DMS79 (cell line): ENCODE measurements around the gene MATK.
A peak's percentile ranks its signal among the peaks of the same experiment; 100 is the strongest.

Experiments used
- DNase-seq: peaks from one replicate; lab custom pipeline; 2025; lab: John Stamatoyannopoulos, UW

MATK gene

DNA sequence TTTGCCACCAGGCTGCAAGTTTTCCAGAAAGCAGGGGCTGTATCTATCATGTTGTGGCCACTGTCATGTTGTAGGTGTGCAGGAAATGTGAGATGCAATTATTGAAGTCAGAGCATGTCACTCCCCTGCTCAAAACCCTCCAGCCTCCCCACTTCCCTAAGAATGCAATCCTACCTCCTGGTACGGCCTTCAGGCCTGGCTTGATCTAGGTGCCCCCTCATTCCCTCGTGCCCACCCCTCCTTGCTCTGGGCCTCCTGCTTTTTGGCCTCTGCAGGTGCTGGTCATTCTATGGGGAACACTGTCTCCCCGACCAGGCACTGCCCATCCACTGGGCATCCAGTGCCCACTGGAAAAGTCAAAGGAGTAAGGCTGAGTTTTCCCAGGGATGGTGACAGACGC, 28.5 kb upstream of the MATK start:
- DNase-seq = no peak

DNA sequence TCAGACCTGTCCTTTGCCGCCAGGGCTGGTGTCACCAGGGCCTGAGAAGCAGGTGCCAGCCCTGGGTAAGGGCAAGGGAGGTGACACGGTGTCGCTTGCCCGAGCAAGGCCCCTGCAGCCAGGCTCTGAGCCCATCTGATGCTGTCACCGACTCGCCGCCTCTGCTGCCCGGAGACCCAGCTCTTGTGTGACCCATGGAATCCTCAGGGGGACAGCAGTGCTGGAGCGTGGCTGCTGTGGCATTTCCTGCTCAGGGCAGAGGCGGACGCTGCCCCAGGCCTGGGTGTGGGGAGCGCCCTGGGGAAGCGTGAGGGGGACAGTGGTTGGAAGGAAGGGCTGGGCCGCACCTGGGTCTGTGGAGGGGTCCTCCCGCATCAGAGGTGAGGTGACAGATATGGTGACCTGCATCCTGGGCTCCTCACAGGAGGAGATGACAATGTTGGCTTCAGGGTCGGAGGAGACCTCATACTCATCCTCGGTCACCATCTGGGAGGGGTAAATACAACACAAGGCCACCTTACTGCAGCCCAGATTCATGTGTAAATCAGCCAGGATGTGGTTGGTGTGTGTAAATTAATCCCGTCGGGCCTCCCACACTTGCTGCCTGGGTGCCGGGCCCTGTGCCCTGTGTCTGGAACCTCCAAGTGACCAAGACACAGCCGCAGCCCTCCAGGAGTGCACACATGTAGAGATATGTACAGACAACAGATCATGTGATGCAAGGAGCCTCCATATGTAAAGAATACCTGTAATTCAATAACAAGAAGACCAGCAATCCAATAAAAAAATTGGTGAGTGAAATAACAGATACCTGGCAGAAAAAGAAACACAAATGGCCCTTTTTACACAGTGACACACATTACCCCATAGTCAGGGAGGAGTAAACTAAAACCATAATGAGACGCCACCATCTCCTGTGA, 27.6 kb upstream of the MATK start:
- no peak for DNase-seq

DNA sequence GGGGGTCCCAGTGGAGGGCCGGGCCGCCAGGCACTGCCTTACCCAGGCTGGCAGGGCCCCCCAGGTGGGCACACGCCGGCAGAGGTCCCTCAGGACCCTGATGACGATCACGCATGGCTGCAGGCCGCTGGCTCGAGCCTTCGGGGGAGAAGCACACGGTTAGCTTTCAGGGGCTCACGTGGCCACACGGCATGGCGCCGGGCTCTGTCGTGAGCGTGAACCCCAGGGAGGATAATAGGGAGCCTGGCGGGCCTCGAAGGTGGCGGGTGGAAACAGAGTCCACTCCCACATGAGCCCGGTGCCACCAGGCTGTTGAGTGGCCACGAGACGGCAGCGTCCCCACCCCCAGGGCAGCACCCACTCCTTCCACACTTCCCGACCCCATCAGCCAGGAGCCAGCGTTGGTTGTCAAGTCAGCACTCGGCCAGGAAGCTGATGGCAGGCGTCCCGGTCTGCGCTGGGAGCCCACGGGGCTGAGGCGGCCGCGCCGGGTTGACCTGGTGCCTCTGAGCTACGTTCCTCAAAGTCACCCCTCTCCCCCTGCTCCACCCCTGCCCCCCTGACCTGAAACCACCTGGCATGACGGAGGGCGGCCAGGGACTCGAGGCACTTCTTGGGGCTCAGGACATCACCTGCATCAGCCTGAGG, 24.7 kb upstream of the MATK start:
- DNase-seq = no peak

DNA sequence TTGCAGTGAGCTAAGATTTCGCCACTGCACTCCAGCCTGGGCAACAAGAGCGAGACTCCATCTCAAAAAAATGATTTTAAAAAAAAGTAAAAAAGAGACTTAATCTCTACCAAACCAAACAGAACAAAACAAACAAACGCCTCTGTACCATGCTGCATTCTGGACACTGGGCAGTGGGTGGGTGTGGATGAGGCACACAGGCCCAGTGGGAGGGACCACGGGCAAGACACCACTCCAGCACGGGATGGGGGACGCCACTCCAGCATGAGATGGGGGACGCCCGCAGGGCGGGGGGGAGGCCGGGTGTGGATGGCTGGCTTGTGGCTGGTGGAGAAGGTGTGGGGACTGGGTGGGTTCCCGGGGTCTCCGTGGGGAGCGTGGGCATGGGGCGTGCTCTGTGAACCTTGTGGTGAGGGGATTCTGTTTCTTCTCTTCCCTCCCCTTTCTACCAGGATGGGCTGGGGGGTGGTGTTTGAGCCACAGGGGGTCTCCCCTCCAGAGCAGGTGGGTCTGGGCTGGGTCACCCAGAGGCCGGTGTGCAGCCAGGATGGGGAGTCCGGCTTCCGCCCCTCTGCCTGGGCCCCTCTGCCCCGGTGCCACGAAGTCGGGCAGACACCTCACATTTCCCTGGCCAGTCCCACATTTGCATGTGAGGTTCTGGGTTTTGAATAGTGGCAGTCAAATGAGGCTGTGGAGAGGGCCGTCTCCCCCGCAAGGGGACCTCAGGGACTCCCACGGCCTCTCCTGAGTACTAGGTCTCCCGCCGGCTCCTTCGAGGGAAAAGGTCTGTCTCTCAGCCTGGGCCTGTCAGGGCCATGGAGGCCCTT, 23.9 kb upstream of the MATK start:
- no peak for DNase-seq

DNA sequence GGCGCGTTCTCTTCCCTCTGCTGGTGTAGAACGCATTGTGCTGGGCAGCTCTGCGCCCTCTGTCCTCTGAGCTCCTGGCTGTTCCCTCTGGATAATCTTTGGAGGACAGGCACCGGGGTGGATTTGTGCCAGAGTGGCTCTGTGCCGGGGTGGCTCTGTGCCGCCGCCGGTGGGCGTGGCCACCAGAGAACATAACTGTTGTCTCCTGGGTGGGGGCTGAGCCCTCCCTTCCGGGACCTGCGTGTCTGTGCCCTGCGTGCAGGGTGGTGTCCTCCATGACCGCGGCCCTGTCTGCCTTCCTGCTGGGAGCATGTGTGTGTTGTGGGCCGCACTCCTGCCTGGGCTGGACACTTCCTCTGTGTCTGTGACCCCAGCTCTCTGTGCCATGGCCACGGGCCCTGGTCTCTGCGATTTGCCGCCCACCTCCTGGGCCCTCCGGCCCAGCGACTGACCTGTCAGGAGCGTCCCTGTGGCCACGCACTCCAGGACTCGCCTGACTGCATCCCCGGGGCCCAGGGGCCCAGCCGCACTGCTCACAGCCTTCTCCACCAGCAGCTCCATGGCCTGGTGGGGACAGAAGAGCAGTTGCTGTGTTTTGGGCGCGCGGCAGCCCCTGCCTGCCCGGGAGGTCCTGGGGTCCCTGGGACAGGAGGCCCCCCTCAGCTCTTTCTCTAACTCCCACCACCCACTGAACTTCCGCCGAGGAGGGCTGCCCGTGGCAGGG, 22.4 kb upstream of the MATK start:
- no peak for DNase-seq

DNA sequence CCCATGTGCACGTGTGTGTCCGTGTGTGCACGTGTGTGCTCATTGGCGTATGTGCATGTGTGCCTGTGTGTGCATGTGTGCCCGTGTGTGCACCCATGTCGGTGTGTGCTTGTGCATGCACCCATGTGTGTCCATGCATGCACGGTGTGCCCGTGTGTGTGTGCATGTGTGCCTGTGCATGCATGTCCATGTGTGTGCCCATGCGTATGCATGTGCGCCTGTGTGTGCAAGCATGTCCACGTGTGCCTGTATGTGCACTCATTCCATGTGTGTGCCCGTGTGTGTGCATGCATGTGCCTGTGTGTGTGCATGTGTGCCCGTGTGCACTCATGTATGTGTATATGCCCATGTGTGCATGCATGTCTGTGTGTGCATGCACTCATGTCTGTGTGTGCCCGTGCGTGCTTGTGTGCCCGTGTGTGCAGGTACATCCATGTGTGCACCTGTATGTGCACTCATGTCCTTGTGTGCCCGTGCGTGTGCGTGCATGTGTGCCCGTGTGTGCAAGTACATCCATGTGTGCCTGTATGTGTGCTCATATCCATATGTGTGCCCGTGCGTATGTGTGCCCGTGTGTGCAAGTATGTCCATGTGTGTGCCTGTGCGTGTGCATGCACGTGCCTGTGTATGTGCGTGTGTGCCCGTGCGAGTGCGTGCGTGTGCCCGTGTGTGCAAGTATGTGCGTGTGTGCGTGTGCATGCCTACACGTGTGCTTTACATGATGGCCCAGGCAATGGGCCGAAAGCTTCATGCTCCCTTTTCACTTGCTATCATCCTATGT, 21.6 kb upstream of the MATK start:
- no peak for DNase-seq

DNA sequence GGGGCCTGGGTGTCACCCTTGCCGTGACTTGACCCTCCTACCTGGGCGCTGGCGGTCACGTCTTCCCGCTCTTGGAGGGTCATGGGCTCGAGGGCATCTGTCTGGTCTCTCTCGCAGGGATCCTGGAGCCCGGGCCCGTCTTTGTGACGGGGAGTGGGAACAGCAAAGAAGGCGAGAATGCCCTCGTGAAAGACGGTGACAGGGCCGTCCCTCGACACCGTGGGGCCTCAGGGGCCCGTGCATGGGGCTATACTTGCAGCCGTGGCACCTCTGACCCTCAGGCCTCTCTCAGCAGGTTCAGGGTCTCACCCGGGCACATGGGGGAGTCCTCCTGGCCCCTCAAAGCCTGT, 20.9 kb upstream of the MATK start:
- DNase-seq = no peak

DNA sequence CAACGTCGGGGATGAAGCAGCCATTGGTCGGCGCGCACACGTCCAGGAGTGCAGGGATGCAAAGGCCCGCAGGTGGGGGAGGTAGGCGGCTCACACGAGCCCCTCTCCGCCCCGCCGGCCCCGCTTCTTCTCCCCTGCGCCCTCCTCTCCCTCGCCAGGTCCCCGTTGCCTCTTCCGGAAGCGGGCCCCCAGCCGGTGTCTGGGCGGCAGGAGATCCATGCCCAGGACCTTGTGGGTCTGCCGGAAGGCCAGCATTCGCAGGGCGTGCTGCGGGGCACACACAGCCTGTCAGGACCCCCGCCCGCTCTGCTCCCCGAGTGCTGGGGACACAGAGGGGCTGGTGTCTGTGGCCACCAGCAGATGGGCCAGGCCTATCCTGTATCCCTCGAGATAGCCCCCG, 19.7 kb upstream of the MATK start:
- no peak for DNase-seq

DNA sequence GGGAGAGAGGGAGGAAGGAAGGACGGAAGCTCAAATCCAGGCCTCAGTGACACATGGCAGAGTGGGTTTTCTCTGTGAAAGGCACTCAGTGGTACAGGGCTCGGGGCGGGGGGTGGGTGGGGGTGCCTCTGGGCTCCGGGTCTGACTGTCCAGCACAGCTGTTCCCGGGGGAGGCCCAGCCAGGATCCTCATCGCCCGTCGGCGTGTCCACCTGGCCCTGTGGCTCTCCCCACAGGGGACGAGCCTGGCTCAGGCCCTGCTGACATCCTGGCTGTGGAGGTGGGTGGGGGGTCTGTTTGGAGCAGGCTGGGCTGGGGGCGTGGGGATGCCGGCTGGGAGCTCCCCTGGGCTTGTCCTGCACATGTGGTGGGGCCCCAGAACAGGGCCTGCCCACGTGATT, 18.2 kb upstream of the MATK start:
- no peak for DNase-seq

DNA sequence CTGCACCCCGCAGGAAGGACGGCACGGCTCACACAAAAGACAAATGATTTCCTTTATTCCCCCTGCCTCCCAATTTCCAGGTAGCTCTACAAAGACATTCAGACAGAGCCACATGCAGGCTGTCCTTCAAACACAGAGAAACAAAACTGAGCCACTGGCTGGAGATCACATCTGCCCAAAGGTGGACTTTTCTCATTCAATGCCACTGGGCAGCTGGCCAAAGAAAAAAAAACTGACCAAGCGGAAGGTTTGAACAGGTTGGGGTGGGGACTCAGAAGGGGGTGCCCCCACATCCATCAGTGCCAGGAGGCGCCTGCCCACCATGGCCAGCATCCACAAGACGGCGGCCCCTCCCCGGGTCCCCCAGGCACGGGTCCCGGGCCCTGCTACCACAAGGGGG, 17.8 kb upstream of the MATK start:
- no peak for DNase-seq

DNA sequence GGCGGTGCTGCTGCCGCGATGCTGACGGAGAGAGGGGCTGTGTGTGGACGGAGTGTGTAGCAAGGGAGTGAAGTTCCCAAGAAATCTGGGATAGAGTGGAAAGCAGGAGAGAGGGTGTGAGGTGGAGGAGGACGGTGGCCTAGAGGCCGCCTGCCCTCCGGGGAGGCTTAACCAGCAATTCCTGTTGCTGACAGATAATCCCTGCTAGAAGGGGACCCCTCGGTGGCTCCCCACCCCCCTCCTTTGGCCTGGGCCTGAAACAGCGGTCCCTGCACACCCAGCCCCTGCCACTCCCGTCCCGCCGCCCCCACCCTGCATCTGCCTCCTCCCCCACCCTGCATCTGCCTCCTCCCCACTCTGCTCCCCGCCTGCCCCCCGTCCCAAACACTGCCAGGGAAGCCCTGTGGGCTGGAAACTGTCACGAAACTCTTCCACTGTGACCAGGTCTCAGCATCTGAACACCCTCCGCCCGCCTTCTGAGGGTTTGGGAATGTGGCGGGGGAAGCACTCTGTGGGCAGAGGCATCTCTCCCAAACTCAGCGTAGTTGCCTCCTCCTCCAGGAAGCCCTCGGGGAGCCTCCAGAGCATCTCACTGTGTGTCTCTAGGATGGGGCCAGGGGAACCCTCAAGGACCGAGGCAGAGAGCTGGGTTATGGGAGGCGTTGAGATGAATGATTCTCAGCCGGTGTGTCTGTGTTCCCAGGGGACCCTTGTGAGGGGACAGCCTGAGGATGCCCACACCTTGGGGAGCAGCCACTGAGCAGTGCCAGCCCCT, 17.1 kb upstream of the MATK start:
- DNase-seq = no peak

DNA sequence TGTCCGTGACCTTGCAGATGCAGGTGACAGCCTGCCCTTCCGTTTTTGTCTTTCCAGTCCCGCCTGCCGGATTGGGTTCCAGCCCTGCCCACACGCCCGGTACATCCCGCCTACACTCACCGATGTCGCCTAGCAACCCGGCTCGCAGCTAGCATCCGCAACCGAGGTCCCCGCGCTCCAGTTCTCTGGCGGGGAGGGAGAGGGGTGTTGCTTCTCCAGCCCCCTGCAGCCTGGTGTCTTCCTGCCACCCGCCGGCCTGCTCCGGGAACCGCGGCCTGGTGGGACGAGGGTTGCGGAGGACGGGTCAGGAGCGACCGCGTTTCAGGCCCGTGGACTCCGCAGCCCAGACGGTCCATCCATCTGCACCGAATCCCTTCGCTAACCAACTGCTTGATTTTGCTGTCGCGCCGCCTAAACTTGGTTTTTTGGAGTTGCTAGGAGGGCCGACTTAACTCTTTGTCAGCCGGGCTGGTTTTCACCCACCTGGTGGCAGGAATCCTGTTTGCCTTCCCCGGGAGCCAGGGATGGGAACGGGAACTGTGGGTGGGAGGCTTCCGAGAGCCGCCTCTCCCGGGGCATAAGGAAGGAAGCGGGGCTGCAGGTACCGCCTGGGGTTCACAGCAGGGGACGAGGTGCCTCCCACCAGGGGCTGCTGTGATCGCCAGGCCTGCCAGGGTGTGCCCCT, 15.4 kb upstream of the MATK start:
- DNase-seq = peak; percentile 45

DNA sequence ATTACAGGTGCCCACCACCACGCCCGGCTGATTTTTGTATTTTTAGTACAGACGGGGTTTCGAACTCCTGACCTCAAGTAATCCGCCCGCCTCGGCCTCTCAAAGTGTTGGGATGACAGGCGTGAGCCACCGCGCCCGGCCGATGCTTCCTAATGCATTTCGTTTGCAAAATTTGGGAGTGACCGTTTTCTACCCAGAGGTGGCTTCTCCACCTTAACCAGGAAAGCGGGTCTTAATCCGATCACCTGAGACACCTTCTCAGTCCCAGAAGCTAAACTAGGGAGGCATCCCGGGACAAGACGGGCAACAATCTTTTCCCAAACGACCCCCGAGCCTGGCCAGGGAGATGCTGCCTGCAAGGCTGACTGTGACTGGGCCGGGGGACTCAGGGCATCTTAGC, 14.8 kb upstream of the MATK start:
- no peak for DNase-seq

DNA sequence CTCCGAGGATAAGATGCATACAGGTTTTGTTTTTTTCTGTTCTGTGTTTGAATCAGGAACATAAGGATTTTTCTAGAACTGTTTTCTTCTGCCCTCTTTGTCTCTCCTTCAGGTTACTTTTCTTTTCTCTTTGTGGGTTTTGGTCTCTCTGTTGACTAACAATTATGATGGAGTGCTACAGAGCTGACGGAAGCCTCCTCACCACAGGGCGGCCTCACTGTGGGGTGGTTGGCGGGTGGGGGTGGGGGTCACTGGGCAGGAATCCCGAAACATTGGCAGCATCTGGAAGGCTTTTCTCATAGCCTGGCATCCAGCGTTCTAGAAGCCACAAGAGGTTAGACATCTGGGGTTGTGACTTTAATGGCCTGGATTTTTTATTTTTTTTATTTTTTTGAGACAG, 12.0 kb upstream of the MATK start:
- DNase-seq = no peak

DNA sequence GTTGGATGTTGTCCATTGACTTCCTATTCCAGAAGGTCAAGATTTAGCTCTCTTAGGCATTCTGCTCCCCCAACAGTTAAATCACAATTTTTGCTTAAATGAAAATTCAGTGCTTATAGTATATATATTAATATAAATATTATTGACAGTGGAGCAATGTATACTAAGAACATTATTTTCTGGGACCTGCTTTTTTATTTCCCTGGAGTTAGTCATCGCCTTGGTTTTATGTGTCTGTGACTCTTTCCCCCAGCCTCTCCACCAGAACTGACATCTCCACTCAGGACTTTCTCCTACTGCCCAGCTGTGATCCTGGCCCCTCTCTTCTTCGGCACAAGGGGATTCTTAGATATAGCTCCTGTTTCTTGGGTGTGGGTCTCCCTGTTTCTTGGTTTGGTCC, 10.2 kb upstream of the MATK start:
- DNase-seq = no peak

DNA sequence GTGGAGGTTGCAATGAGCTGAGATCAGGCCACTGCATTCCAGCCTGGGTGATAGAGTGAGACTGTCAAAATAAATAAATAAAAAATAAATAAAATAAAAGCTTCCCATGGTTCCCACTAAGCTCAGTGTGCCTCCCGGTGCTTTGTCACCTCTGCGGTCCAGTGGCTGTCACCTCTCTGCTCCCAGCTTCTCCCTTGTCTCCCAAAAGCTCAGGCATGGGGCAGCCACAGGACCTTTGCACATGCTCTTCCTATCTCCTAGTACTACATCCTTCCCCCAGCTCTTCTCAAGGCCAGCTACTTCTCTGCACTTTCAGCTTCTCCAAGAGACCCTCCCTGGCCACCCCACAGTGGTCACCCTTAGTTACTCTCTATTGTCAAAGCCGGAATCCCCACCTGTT, 7.6 kb upstream of the MATK start:
- DNase-seq = no peak

DNA sequence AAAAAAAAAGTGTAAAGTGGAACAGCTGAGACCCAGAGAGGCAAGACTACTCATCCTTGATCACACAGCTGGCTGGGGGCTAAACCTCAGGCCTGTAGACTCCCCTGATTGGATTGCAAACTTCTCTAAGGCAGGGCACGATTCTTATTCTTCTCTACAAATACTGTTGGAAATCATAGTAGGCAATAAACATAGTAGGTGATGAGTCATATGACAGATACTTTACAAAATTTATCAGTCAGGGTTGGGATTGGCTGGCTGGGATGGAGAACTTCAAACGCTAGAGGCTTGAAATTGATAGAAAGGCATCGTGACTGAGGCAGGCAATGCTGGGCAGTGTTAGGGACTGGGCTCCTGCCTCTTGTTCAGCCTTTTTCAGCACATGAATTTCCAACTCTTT, 5.9 kb upstream of the MATK start:
- DNase-seq = no peak

DNA sequence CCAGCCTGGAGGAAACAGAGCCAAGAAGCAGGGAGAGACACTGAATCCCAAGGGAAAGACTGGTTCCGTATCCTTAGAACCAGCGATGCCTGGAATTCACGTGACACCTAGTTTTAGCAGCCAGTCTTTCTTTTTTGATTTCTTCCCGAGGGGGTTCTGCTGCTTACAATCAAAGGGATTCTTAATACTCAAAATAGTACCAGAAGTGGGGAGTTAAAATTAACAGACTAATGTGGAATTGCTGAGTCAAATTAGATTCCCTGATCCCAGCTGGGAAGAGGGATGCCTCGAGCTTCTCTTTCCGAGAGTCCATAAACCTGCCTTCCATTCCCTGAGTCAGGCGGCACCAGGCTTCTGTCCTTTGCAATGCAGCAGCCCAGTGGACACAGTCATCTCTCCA, 4.8 kb upstream of the MATK start:
- no peak for DNase-seq

DNA sequence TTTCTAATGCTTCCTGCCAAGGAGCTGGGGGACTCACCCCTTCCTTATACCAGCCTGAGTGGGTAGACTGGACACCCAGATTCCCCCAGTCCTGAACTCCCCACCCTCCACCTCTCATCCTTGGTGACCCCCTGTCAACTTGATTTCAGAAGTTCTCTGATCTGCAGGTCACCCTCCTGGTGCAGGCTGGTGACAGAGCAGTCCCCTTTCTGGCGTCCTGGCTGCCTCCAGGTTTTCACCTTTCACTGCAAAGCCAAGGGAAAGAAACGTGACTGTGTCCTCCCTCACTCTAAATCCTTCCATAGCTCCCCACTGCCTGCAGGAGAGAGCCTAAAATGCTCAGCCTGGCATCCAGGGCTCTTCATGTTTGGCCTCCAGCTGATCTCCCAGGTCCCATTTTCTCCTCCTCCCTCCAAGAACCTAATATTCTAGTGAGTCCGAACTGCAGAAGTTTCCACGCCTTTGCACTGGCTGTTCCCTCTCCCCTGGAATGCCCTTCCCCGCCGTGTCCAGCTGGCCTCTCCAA, 4.1 kb upstream of the MATK start:
- no peak for DNase-seq
